Measurements from ENCODE around the gene TRIM17. TPM values are rescaled to one million over a fixed set of nuclear protein-coding genes. Genes with fewer than 3 reads are reported as not detected.

The TRIM17 gene
- total and polyA plus RNA-seq, 2 donors (not counting 1 experiment from before 2014, with no cell fraction given), result 0.12 to 0.17 TPM

DNA sequence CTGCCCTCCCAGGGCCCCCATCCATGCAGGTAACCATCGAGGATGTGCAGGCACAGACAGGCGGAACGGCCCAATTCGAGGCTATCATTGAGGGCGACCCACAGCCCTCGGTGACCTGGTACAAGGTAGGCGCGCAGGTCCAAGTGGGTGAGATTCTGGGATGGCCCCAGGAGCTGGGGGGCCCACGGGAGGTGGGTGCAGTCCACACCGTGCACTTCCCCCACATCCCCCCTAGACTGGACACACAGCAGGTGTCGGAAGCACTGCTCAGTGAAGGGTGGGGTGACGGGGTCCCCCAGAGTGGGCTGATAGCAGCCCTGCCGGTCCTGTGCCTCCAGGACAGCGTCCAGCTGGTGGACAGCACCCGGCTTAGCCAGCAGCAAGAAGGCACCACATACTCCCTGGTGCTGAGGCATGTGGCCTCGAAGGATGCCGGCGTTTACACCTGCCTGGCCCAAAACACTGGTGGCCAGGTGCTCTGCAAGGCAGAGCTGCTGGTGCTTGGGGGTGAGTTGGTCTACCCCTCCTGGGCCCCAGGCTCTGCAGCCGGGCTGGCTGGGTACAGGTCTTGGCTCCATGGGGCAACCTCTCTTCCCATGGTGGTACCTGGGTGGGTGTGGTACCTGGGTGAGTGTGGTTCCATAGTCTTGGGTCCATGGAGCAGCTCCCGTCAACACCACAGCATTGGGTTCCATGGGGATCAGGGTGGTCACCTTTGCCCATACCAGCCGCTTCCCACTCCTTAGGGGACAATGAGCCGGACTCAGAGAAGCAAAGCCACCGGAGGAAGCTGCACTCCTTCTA lies 50.4 kb downstream of the TRIM17 start:
- Histone ChIP-seq H3K9me3 (ENCODE audit: control insufficient read depth, insufficient read depth, low read depth, low read length) (no peaks in the 10 kb centered on the region), H4K20me1 (ENCODE audit: control insufficient read depth, extremely low read depth, insufficient read depth, low read length) (no peaks in the 10 kb centered on the region), H3K27me3 (ENCODE audit: control insufficient read depth, insufficient read depth, low read length) (no peaks in the 10 kb centered on the region), H3K4me3 (replicated peaks in 1 of 4; ENCODE audit: control extremely low read depth in 1 of 4, insufficient read depth in 1 of 4, low read depth in 3 of 4, low read length in 4 of 4) (no peak overlapping the region), H3K36me3 (ENCODE audit: control insufficient read depth, insufficient read depth, low read length) (no peaks in the 10 kb centered on the region), H3K4me2 (ENCODE audit: extremely low read depth, insufficient read depth, low read length) (no peak overlapping the region), H3K27ac (ENCODE audit: insufficient read depth, low read length) (no peak overlapping the region), H3K4me1 (ENCODE audit: control insufficient read depth, extremely low read depth, insufficient read depth, low read length) (no peaks in the 10 kb centered on the region), H3K9ac (ENCODE audit: insufficient read depth, low read length) (no peak overlapping the region), H3K79me2 (ENCODE audit: control insufficient read depth, insufficient read depth, low read length) (no peaks in the 10 kb centered on the region), H2AFZ (ENCODE audit: low read length) (no peak overlapping the region)
- TF ChIP-seq EZH2 (IDR thresholded peaks at IDR 0.05; ENCODE audit: low read length, missing control alignments), result no peak
- TF ChIP-seq, protein P1, sequence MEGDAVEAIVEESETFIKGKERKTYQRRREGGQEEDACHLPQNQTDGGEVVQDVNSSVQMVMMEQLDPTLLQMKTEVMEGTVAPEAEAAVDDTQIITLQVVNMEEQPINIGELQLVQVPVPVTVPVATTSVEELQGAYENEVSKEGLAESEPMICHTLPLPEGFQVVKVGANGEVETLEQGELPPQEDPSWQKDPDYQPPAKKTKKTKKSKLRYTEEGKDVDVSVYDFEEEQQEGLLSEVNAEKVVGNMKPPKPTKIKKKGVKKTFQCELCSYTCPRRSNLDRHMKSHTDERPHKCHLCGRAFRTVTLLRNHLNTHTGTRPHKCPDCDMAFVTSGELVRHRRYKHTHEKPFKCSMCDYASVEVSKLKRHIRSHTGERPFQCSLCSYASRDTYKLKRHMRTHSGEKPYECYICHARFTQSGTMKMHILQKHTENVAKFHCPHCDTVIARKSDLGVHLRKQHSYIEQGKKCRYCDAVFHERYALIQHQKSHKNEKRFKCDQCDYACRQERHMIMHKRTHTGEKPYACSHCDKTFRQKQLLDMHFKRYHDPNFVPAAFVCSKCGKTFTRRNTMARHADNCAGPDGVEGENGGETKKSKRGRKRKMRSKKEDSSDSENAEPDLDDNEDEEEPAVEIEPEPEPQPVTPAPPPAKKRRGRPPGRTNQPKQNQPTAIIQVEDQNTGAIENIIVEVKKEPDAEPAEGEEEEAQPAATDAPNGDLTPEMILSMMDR (conservative IDR thresholded peaks at IDR 0.05 in 1 of 2, IDR thresholded peaks at IDR 0.05 in 1 of 2; ENCODE audit: low read depth in 1 of 2, low read length in 2 of 2), result no peak
- DNase-seq (ENCODE audit: low read depth in 2 of 2), result no peak

DNA sequence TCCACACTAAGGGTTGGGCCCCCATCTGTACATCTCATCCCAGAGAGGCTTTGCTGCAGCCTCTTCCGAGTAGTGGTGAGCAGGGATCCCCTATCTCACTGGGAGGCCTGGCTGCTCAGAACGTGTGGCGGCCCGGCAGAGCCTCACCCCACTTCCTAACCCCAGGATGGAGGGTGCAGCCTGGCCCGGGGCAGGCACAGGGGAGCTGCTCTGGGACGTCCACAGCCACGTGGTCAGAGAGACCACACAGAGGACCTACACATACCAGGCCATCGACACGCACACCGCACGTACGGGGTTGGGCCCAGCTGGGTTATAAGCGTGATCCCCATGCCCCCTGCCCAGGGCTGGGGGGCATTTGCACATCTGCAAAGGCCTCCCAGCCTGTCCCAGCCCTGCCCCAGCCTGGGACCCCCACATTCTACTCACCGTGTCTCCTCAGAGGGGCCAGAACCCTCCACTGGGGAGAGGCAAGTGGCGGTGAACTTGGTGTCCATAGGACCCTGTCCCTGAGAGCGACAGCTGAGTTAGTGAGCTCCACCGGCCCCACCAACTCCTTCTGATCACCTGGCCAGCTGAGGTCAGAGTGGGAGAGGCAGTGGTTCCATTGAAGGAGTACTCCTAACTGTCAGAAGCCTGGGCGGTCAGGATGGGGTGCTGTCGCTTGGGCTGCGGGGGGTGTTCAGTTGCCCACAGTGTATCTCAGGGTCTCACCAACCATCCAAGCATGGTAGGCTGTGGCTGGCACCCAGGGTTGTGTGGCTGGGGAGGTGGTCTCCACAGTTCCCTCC lies 51.2 kb downstream of the TRIM17 start:
- H3K9me3 ChIP-seq (ENCODE audit: control insufficient read depth, insufficient read depth, low read depth, low read length), result no peaks in the 10 kb centered on the region
- no peak for DNase-seq (ENCODE audit: low read depth in 2 of 2)
- no peaks in the 10 kb centered on the region for H3K4me1 ChIP-seq (ENCODE audit: control insufficient read depth, extremely low read depth, insufficient read depth, low read length)
- TF ChIP-seq EZH2 (IDR thresholded peaks at IDR 0.05; ENCODE audit: low read length, missing control alignments), result no peak
- TF ChIP-seq, protein P1 (conservative IDR thresholded peaks at IDR 0.05 in 1 of 2, IDR thresholded peaks at IDR 0.05 in 1 of 2; ENCODE audit: low read depth in 1 of 2, low read length in 2 of 2), result no peak
- H4K20me1 ChIP-seq (ENCODE audit: control insufficient read depth, extremely low read depth, insufficient read depth, low read length), result no peaks in the 10 kb centered on the region
- no peak overlapping the region for H3K27ac ChIP-seq (ENCODE audit: insufficient read depth, low read length)
- H3K4me2 ChIP-seq (ENCODE audit: extremely low read depth, insufficient read depth, low read length), result no peak overlapping the region
- no peak overlapping the region for H2AFZ ChIP-seq (ENCODE audit: low read length)
- H3K27me3 ChIP-seq (ENCODE audit: control insufficient read depth, insufficient read depth, low read length), result no peaks in the 10 kb centered on the region
- no peaks in the 10 kb centered on the region for H3K79me2 ChIP-seq (ENCODE audit: control insufficient read depth, insufficient read depth, low read length)
- H3K4me3 ChIP-seq (replicated peaks in 1 of 4; ENCODE audit: control extremely low read depth in 1 of 4, insufficient read depth in 1 of 4, low read depth in 3 of 4, low read length in 4 of 4), result no peak overlapping the region
- H3K9ac ChIP-seq (ENCODE audit: insufficient read depth, low read length), result no peak overlapping the region
- no peaks in the 10 kb centered on the region for H3K36me3 ChIP-seq (ENCODE audit: control insufficient read depth, insufficient read depth, low read length)

DNA sequence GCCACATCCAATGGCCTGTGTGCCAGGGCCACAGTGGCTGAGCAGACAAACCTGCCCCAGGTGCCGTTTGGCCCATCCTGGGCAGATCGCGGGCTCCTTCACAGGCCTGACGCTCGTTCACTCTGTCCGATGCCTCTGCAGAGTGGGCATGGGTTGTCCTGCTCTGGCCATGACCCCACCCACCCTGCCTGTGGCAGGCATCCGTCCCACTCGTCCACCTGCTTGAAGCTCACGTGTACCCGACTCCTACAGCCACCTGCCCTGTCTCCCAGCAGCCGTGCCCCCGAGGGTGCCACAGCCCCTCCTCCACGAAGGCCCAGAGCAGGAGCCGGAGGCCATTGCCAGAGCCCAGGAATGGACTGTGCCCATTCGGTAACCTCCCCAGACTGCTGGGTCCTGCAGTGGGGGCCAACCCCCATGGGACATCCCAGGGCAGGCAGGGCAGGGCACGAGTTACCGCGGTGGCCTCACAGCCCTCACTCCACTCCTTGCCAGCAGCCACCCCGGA lies 51.9 kb downstream of the TRIM17 start:
- H3K36me3 ChIP-seq (ENCODE audit: control insufficient read depth, insufficient read depth, low read length), result no peaks in the 10 kb centered on the region
- H4K20me1 ChIP-seq (ENCODE audit: control insufficient read depth, extremely low read depth, insufficient read depth, low read length), result no peaks in the 10 kb centered on the region
- no peak overlapping the region for H3K4me3 ChIP-seq (replicated peaks in 1 of 4; ENCODE audit: control extremely low read depth in 1 of 4, insufficient read depth in 1 of 4, low read depth in 3 of 4, low read length in 4 of 4)
- H3K79me2 ChIP-seq (ENCODE audit: control insufficient read depth, insufficient read depth, low read length), result no peaks in the 10 kb centered on the region
- no peaks in the 10 kb centered on the region for H3K27me3 ChIP-seq (ENCODE audit: control insufficient read depth, insufficient read depth, low read length)
- no peak overlapping the region for H2AFZ ChIP-seq (ENCODE audit: low read length)
- no peak overlapping the region for H3K4me2 ChIP-seq (ENCODE audit: extremely low read depth, insufficient read depth, low read length)
- H3K9me3 ChIP-seq (ENCODE audit: control insufficient read depth, insufficient read depth, low read depth, low read length), result no peaks in the 10 kb centered on the region
- H3K27ac ChIP-seq (ENCODE audit: insufficient read depth, low read length), result no peak overlapping the region
- no peak for DNase-seq (ENCODE audit: low read depth in 2 of 2)
- TF ChIP-seq EZH2 (IDR thresholded peaks at IDR 0.05; ENCODE audit: low read length, missing control alignments), result no peak
- TF ChIP-seq, protein P1 (conservative IDR thresholded peaks at IDR 0.05 in 1 of 2, IDR thresholded peaks at IDR 0.05 in 1 of 2; ENCODE audit: low read depth in 1 of 2, low read length in 2 of 2), result no peak
- H3K9ac ChIP-seq (ENCODE audit: insufficient read depth, low read length), result no peak overlapping the region
- no peaks in the 10 kb centered on the region for H3K4me1 ChIP-seq (ENCODE audit: control insufficient read depth, extremely low read depth, insufficient read depth, low read length)
